Vagina (tissue), 2 donors: Measurements from ENCODE around the gene C1QTNF6.

Experiments used
- POLR2A ChIP-seq, 2 donors: fragments of 450-650 bp; IDR thresholded peaks; one replicate each; pipeline ENCODE4 v1.6.1; 2017; ENCODE audit warnings: antibody characterized with exemption in 2 of 2, mild to moderate bottlenecking in 2 of 2, moderate library complexity in 2 of 2
- POLR2AphosphoS5 ChIP-seq, 2 donors: sonication (generic); formaldehyde crosslinking; IDR thresholded peaks; one replicate each; pipeline ENCODE4 v1.9.0; 2017; ENCODE audit warnings: antibody characterized with exemption in 2 of 2, mild to moderate bottlenecking in 2 of 2, low read depth in 1 of 2; ENCODE audit not compliant: insufficient read depth in 1 of 2
- TF ChIP-seq, protein P1 (sequence below), 3 experiments: fragments of 450-650 bp in 2 of 3; fragments of 200-600 bp in 1 of 3; sonication (generic) in 1 of 3; IDR thresholded peaks; one replicate each; pipeline ENCODE4 v1.5.1; 2017 to 2019; ENCODE audit warnings: antibody characterized with exemption in 3 of 3, mild to moderate bottlenecking in 2 of 3, moderate library complexity in 2 of 3

DNA sequence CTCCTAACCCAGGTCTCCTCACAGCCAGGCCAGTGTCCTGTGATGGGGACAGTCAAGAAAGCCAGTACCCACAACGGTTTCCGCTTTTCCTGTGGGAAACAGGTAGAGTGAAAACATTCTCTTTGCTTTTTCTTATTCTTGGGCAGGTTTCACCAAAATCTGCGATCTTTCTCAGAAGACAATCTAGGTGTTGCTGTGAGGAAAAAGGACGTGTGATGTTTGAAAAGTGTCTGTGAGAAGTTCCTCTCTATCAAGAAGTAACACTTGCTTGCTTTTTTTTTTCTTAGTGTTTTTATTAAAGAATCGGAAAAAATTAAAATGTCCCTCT lies 29.1 kb downstream of the C1QTNF6 start:
- TF ChIP-seq, protein P1, sequence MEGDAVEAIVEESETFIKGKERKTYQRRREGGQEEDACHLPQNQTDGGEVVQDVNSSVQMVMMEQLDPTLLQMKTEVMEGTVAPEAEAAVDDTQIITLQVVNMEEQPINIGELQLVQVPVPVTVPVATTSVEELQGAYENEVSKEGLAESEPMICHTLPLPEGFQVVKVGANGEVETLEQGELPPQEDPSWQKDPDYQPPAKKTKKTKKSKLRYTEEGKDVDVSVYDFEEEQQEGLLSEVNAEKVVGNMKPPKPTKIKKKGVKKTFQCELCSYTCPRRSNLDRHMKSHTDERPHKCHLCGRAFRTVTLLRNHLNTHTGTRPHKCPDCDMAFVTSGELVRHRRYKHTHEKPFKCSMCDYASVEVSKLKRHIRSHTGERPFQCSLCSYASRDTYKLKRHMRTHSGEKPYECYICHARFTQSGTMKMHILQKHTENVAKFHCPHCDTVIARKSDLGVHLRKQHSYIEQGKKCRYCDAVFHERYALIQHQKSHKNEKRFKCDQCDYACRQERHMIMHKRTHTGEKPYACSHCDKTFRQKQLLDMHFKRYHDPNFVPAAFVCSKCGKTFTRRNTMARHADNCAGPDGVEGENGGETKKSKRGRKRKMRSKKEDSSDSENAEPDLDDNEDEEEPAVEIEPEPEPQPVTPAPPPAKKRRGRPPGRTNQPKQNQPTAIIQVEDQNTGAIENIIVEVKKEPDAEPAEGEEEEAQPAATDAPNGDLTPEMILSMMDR (IDR thresholded peaks at IDR 0.05), result no peak
- TF ChIP-seq POLR2AphosphoS5 (IDR thresholded peaks at IDR 0.05; ENCODE audit: insufficient read depth in 1 of 2, low read depth in 1 of 2) (no peak), POLR2A (IDR thresholded peaks at IDR 0.05) (no peak)
